GM12873 (cell line): ENCODE data around the gene MRPL27.

Source experiments
- CTCF ChIP-seq: IDR thresholded peaks from 2 replicates; pipeline ENCODE4 v1.5.1; 2012; ENCODE audit warnings: low read depth, mild to moderate bottlenecking, moderate library complexity, low read length, control low read depth; ENCODE audit not compliant: insufficient read depth; ENCODE audit errors: missing control alignments

Gene MRPL27

GRCh38 chr17:50362661-50363060 is 10.3 kb downstream of the MRPL27 start:
- TF ChIP-seq CTCF: no peak

- peak; percentile 91 for TF ChIP-seq CTCF
Observed at GRCh38 chr17:50361561-50362480, 11.2 kb downstream of the MRPL27 start.

GRCh38 chr17:50360486-50361115 is 12.4 kb downstream of the MRPL27 start:
- TF ChIP-seq CTCF: no peak

GRCh38 chr17:50359998-50360461 is 13.0 kb downstream of the MRPL27 start:
- no peak for TF ChIP-seq CTCF

- no peak for TF ChIP-seq CTCF
Observed at GRCh38 chr17:50359005-50359699, 13.8 kb downstream of the MRPL27 start.

- TF ChIP-seq CTCF: no peak
Observed at GRCh38 chr17:50358177-50358576, 14.8 kb downstream of the MRPL27 start.
